ENCODE data around the gene CORO2A.

CORO2A gene, protein sequence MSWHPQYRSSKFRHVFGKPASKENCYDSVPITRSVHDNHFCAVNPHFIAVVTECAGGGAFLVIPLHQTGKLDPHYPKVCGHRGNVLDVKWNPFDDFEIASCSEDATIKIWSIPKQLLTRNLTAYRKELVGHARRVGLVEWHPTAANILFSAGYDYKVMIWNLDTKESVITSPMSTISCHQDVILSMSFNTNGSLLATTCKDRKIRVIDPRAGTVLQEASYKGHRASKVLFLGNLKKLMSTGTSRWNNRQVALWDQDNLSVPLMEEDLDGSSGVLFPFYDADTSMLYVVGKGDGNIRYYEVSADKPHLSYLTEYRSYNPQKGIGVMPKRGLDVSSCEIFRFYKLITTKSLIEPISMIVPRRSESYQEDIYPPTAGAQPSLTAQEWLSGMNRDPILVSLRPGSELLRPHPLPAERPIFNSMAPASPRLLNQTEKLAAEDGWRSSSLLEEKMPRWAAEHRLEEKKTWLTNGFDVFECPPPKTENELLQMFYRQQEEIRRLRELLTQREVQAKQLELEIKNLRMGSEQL

DNA sequence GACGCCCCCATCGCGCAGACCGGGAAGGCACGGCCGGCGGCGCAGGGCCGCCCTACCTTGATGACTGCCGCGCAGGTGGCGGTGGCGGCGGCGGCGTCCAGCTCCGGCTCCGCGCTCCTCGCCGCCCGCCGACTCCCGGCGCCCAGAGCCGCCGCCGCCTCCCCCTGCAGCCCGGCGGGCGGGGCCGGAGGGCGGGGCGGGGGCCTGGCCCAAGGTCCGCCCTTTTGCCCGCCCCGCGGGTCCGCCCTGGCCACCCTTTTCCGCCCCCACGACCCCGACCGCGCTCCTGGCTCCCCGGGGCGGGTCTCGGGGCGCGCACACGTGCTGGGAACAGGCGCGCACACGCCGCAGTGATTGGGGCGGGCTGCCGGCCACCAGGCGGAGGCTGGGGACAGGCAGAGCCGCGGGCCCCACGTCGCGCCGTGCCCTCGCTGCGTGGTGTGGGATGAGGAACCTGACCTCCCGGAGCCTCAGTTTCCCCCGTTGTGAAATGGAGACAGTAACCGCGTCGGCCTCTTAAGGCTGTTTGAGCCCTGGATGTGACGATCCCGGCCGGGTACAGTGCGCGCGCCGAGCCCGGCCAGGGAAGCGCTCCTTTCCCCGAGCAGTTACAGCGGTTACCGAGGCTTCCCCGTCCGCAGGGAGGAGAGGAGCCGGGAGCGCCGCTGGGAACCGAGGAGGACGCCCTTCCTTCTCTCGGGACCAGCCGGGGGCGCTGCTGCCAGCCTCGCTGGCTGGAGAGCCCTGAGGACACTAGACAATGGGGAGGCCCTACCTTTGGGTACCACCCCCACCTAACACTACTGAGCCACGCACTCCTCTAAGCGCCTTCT is at the start of gene CORO2A:
Gene CORO2A, minus strand, starts transcription at position 135 of the 833 bp plus-strand sequence. CDS start 34,977 bp downstream, outside the sequence.
- no peak for DNase-seq (ENCODE audit: low read depth)
- TF ChIP-seq, protein P1, sequence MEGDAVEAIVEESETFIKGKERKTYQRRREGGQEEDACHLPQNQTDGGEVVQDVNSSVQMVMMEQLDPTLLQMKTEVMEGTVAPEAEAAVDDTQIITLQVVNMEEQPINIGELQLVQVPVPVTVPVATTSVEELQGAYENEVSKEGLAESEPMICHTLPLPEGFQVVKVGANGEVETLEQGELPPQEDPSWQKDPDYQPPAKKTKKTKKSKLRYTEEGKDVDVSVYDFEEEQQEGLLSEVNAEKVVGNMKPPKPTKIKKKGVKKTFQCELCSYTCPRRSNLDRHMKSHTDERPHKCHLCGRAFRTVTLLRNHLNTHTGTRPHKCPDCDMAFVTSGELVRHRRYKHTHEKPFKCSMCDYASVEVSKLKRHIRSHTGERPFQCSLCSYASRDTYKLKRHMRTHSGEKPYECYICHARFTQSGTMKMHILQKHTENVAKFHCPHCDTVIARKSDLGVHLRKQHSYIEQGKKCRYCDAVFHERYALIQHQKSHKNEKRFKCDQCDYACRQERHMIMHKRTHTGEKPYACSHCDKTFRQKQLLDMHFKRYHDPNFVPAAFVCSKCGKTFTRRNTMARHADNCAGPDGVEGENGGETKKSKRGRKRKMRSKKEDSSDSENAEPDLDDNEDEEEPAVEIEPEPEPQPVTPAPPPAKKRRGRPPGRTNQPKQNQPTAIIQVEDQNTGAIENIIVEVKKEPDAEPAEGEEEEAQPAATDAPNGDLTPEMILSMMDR (IDR thresholded peaks at IDR 0.05; ENCODE audit: low read depth, low read length, missing control alignments) = peak; percentile 34

DNA sequence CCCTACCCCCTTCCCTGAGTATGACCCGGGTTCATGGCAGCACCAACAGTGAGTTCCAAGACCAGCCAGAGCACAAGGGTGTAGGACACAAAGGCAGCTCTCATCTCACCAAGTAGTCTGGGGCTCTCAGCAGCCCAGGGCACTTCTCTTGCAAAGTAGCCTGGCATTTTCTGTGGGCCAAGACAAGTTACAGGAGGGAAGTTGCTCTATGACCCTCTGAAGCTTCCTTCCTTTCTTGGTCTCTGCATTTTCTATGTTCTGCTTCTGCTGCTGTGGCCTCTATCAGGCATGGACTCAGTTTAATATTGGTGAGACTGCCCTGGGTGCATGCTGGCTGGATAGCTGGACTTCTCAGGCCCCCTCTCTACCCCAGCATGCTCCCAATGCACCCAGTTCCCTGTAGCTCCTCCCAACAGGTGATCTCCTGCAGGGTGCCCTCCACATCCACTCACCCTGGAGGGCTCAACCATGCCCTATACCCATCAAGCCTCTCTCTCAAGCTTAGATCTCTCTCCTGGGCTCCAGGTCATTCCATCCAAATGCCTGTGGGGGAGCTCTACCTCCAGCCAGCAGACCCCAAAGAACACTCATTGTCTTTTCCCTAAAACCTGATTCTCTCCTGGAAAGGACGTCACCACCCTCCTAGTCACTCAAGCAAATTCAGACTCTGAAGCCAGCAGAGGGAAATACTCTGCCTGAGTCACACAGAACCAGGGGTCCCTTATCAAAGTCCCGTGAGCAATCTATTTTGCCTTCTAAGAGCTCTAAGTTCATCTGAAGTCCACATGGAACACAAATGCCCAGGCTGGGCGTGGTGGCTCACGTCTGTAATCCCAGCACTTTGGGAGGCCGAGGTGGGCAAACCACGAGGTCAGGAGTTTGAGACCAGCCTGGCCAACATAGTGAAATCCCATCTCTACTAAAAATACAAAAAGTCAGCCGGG is 49.2 kb upstream of the CORO2A start:
- TF ChIP-seq, protein P1 (IDR thresholded peaks at IDR 0.05; ENCODE audit: low read depth, low read length, missing control alignments) = peak; percentile 31
- DNase-seq (ENCODE audit: low read depth) = no peak
- no peak overlapping the region for H3K4me3 ChIP-seq (ENCODE audit: low read depth, low read length)

More for the DNA sequence above, at the start of gene CORO2A:
- peak within 1 kb of the TSS; percentile 71 for H3K4me3 ChIP-seq (ENCODE audit: low read depth, low read length)

DNA sequence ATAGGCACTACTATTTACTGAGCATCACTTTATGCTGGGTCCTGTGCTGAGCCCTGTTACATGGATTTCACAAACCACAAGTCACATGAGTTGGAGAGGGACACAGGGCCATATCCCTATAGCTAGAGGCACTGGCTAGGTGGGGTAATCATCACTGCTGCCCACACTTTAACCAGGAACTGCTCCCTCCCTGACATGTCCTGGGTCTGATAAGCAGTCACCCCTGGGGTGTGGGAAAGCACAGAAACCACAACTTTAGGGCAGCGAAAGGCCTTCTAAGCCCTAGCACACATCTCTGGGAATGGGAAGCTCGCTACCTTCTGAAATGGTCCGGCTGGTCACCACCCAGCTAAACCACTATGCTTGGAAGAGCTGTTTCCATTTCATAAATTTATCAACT is 48.0 kb upstream of the CORO2A start:
- no peak for DNase-seq (ENCODE audit: low read depth)
- TF ChIP-seq, protein P1 (IDR thresholded peaks at IDR 0.05; ENCODE audit: low read depth, low read length, missing control alignments) = no peak
- no peak overlapping the region for H3K4me3 ChIP-seq (ENCODE audit: low read depth, low read length)

DNA sequence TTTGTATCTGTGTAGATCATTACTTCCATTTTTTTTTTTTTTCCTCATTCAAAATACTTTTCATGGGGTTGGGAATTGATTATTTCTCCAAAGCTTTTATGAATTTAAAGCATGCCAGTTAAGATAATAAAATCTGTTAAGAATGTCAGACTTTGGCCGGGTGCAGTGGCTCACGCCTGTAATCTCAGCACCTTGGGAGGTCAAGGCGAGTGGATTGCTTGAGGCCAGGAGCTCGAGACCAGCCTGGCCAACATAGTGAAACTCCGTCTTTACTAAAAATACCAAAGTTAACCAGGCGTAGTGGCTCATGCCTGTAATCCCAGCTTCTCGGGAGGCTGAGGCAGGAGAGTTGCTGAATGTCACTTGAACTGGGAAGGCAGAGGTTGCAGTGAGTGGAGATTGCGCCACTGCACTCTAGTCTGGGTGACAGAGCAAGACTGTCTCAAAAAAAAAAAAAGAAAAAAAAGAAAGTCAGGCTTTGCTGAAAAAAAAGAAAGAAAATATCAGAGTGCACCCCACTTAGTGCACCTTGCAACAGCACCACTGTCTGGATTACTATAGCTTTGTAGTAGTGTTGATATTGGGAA is 44.6 kb upstream of the CORO2A start:
- TF ChIP-seq, protein P1 (IDR thresholded peaks at IDR 0.05; ENCODE audit: low read depth, low read length, missing control alignments) = no peak
- no peak for DNase-seq (ENCODE audit: low read depth)

DNA sequence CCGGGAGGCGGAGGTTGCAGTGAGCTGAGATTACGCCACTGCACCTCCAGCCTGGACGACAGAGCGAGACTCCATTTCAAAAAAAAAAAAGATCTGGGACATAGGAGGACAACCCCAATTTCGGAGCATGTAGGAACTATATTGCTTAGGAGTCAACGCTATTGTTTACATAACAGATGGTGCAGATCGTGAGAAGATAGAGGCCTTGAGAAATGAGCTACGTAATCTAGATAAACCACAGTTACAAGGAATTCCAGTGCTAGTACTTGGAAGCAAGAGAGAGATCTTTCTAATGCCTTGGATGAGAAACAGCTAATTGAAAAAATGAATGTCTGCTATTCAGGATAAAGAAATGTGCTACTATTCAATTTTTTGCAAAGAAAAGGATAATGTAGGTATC is 42.7 kb upstream of the CORO2A start:
- TF ChIP-seq, protein P1 (IDR thresholded peaks at IDR 0.05; ENCODE audit: low read depth, low read length, missing control alignments) = no peak
- no peak overlapping the region for H3K4me3 ChIP-seq (ENCODE audit: low read depth, low read length)
- no peak for DNase-seq (ENCODE audit: low read depth)

More for the DNA sequence above, 44.6 kb upstream of the CORO2A start:
- no peak overlapping the region for H3K4me3 ChIP-seq (ENCODE audit: low read depth, low read length)

Data from GM12864 (cell line).